Caco-2 (cell line): ENCODE measurements around the gene GPR171. TPM values are rescaled to one million over a fixed set of nuclear protein-coding genes. Genes with fewer than 3 reads are reported as not detected.
A peak's percentile ranks its signal among the peaks of the same experiment; 100 is the strongest.

Experiments
- BruUV-seq: library from RNA; stranded (reverse); fragments of 400-500 nt; replicated peaks from 2 replicates; lab custom pipeline; 2021; lab: Mats Ljungman, UMichigan
- CTCF ChIA-PET: fragments of 300-600 bp; sonication (Branson Sonifier 250); formaldehyde crosslinking; loops from one replicate; lab custom pipeline; 2022; ENCODE audit warnings: antibody characterized with exemption; lab: Charles Lee
- POLR2A ChIA-PET: fragments of 300-600 bp; sonication (Branson Sonifier 250); formaldehyde crosslinking; loops from one replicate; lab custom pipeline; 2022; ENCODE audit warnings: antibody characterized with exemption; lab: Charles Lee
- DNase-seq, 2 experiments: peaks; one replicate each; pipeline versions ENCODE4 v3.0.0 to v3.0.0-alpha.2; 2020 to 2022
- H3K27me3 ChIP-seq: replicated peaks from 2 replicates; pipeline ENCODE4 v1.6.0; 2011; ENCODE audit warnings: low read length; ENCODE audit not compliant: control insufficient read depth, insufficient read depth
- H3K36me3 ChIP-seq: 2 replicates; pipeline ENCODE4 v1.5.1; 2011; ENCODE audit warnings: low read length; ENCODE audit not compliant: control insufficient read depth, insufficient read depth
- H3K4me1 ChIP-seq: fragments of 250-450 bp; sonication (Bioruptor Pico); 2 replicates; pipeline ENCODE4 v1.5.1; 2020; ENCODE audit warnings: mild to moderate bottlenecking
- H3K4me3 ChIP-seq: 2 replicates; pipeline ENCODE4 v1.5.1; 2011; ENCODE audit warnings: low read depth, mild to moderate bottlenecking, control low read depth, low read length
- H3K9me3 ChIP-seq: fragments of 250-450 bp; sonication (Bioruptor Pico); 2 replicates; pipeline ENCODE4 v1.5.1; 2020; ENCODE audit warnings: mild to moderate bottlenecking, moderate library complexity
- H3K27ac Mint-ChIP-seq: one replicate; pipeline ENCODE4 v1.8.0; 2022; ENCODE audit warnings: mixed read lengths; ENCODE audit not compliant: unreplicated experiment
- H3K27me3 Mint-ChIP-seq: one replicate; pipeline ENCODE4 v1.8.0; 2022; ENCODE audit warnings: mixed read lengths; ENCODE audit not compliant: insufficient read depth, unreplicated experiment
- H3K36me3 Mint-ChIP-seq: one replicate; pipeline ENCODE4 v1.8.0; 2022; ENCODE audit warnings: mild to moderate bottlenecking, mixed read lengths; ENCODE audit not compliant: insufficient read depth, unreplicated experiment
- H3K4me1 Mint-ChIP-seq: one replicate; pipeline ENCODE4 v1.8.0; 2022; ENCODE audit warnings: low read depth, mixed read lengths; ENCODE audit not compliant: unreplicated experiment
- H3K4me3 Mint-ChIP-seq: one replicate; pipeline ENCODE4 v1.8.0; 2022; ENCODE audit warnings: mild to moderate bottlenecking, moderate library complexity, mixed read lengths; ENCODE audit not compliant: unreplicated experiment
- H3K9me3 Mint-ChIP-seq: one replicate; pipeline ENCODE4 v1.8.0; 2022; ENCODE audit warnings: mixed read lengths; ENCODE audit not compliant: unreplicated experiment
- CTCF ChIP-seq, 2 experiments: fragments of 200-600 bp in 1 of 2; IDR thresholded peaks; 1 replicate in 1 of 2; 2 replicates in 1 of 2; pipeline versions ENCODE4 v1.5.1 to v1.8.0; 2011 to 2022; ENCODE audit warnings: antibody characterized with exemption in 1 of 2, control low read depth in 1 of 2, inconsistent platforms in 1 of 2, low read depth in 1 of 2, low read length in 1 of 2, mild to moderate bottlenecking in 1 of 2, moderate library complexity in 1 of 2; ENCODE audit not compliant: insufficient read depth in 1 of 2, severe bottlenecking in 1 of 2, unreplicated experiment in 1 of 2
- intact Hi-C: fragments of 100-400 bp; cut with micrococcal nuclease; formaldehyde crosslinking; loops from one replicate; pipeline ENCODE4 v1.10.0; 2022; ENCODE audit not compliant: unreplicated experiment
- total RNA-seq: library from RNA; stranded (reverse); gene quantifications from 2 replicates; pipeline ENCODE4 v1.2.3, GENCODE V29; 2022

The GPR171 gene
- total RNA-seq, 1 experiment from 2014 or later = not detected

GRCh38 chr3:151196434-151196833 lies 6.6 kb downstream of the GPR171 start:
- Mint-ChIP-seq H3K27ac (peak overlapping the region; percentile 59), H3K4me1 (peaks cover 28% of the 10 kb centered on the region), H3K27me3 (no peaks in the 10 kb centered on the region), H3K4me3 (no peak overlapping the region), H3K9me3 (peaks cover 18% of the 10 kb centered on the region), H3K36me3 (peaks cover 7% of the 10 kb centered on the region)
- Histone ChIP-seq H3K36me3 (no peaks in the 10 kb centered on the region), H3K4me3 (no peak overlapping the region), H3K9me3 (no peaks in the 10 kb centered on the region), H3K27me3 (no peaks in the 10 kb centered on the region), H3K4me1 (peaks cover 52% of the 10 kb centered on the region)
- intact Hi-C loops = no loop called here
- no peak for DNase-seq
- BruUV-seq = no TSS peak
- ChIA-PET CTCF (interaction anchor here (1.3 kb wide), 1 partner anchor 28 kb away, joined by 4 read pairs; no protein-coding TSS in a partner anchor), POLR2A (interaction anchor here (0.5 kb wide), 1 partner anchor 18 kb away, joined by 5 read pairs; no protein-coding TSS in a partner anchor)
- TF ChIP-seq CTCF (IDR thresholded peaks at IDR 0.05; ENCODE audit: insufficient read depth in 1 of 2, low read depth in 1 of 2, low read length in 1 of 2, severe bottlenecking in 1 of 2, unreplicated experiment in 1 of 2) = no peak

GRCh38 chr3:151195826-151196225 lies 7.2 kb downstream of the GPR171 start:
- Histone ChIP-seq H3K4me3 (no peak overlapping the region), H3K4me1 (peaks cover 52% of the 10 kb centered on the region), H3K9me3 (no peaks in the 10 kb centered on the region), H3K27me3 (no peaks in the 10 kb centered on the region), H3K36me3 (no peaks in the 10 kb centered on the region)
- BruUV-seq = no TSS peak
- Mint-ChIP-seq H3K36me3 (peaks cover 7% of the 10 kb centered on the region), H3K27me3 (no peaks in the 10 kb centered on the region), H3K27ac (peak overlapping the region; percentile 59), H3K4me1 (peaks cover 22% of the 10 kb centered on the region), H3K4me3 (no peak overlapping the region), H3K9me3 (peaks cover 12% of the 10 kb centered on the region)
- ChIA-PET POLR2A (interaction anchor here (0.5 kb wide), 1 partner anchor 18 kb away, joined by 5 read pairs; no protein-coding TSS in a partner anchor), CTCF (interaction anchor here (1.3 kb wide), 1 partner anchor 28 kb away, joined by 4 read pairs; no protein-coding TSS in a partner anchor)
- intact Hi-C loops = no loop called here
- no peak for DNase-seq
- no peak for TF ChIP-seq CTCF (IDR thresholded peaks at IDR 0.05; ENCODE audit: insufficient read depth in 1 of 2, low read depth in 1 of 2, low read length in 1 of 2, severe bottlenecking in 1 of 2, unreplicated experiment in 1 of 2)

GRCh38 chr3:151192545-151192944 lies 10.5 kb downstream of the GPR171 start:
- peaks cover 23% of the 10 kb centered on the region for H3K4me1 ChIP-seq
- ChIA-PET CTCF (no interaction called here), POLR2A (no interaction called here)
- Mint-ChIP-seq H3K36me3 (no peaks in the 10 kb centered on the region), H3K4me3 (no peak overlapping the region), H3K27me3 (no peaks in the 10 kb centered on the region), H3K4me1 (peaks cover 7% of the 10 kb centered on the region), H3K27ac (no peak overlapping the region), H3K9me3 (no peaks in the 10 kb centered on the region)
- intact Hi-C loops = no loop called here
- no peaks in the 10 kb centered on the region for H3K9me3 ChIP-seq
- no peak for TF ChIP-seq CTCF (IDR thresholded peaks at IDR 0.05; ENCODE audit: insufficient read depth in 1 of 2, low read depth in 1 of 2, low read length in 1 of 2, severe bottlenecking in 1 of 2, unreplicated experiment in 1 of 2)
- BruUV-seq = no TSS peak
- no peaks in the 10 kb centered on the region for H3K27me3 ChIP-seq
- no peaks in the 10 kb centered on the region for H3K36me3 ChIP-seq
- no peak overlapping the region for H3K4me3 ChIP-seq
- no peak for DNase-seq
